GM12801 (cell line): ENCODE measurements around the gene CYP3A5.

Experiments used
- TF ChIP-seq, protein P1 (sequence below): IDR thresholded peaks from one replicate; pipeline ENCODE4 v1.5.1; 2011; ENCODE audit warnings: control low read depth; ENCODE audit not compliant: insufficient read length; ENCODE audit errors: extremely low read depth

The CYP3A5 gene

DNA sequence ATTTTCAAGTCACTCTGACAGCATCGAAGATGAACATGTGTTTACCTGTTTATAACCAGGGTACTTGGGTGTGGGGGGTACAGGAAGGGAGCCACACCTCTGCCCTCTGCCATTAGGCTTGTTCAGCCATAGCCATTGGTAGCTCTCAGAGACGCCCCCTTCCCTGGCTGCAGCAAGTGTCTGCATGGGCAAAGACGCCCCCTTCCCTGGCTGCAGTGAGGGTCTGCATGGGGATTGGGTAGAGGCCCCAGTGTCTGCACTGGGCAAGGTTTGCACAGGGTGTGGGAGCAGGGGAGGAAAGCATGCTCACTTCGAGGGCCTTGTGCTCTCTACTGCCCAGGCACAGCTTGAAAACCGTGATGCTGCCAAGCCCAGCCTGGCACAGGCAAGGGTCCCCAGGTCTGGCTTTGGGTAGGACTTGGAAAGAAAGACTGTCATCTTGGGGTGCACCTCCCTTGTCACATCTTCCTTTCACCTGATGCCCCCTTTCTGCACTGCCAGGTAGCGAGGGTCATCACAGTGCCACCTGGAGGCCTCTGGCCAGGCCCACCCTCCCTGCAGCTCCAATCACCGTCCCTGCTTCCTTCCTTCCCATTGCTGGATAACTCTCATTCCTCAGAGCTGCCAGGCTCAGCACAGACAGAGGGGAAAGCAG, 78.0 kb downstream of the CYP3A5 start:
- TF ChIP-seq, protein P1, sequence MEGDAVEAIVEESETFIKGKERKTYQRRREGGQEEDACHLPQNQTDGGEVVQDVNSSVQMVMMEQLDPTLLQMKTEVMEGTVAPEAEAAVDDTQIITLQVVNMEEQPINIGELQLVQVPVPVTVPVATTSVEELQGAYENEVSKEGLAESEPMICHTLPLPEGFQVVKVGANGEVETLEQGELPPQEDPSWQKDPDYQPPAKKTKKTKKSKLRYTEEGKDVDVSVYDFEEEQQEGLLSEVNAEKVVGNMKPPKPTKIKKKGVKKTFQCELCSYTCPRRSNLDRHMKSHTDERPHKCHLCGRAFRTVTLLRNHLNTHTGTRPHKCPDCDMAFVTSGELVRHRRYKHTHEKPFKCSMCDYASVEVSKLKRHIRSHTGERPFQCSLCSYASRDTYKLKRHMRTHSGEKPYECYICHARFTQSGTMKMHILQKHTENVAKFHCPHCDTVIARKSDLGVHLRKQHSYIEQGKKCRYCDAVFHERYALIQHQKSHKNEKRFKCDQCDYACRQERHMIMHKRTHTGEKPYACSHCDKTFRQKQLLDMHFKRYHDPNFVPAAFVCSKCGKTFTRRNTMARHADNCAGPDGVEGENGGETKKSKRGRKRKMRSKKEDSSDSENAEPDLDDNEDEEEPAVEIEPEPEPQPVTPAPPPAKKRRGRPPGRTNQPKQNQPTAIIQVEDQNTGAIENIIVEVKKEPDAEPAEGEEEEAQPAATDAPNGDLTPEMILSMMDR: no peak

DNA sequence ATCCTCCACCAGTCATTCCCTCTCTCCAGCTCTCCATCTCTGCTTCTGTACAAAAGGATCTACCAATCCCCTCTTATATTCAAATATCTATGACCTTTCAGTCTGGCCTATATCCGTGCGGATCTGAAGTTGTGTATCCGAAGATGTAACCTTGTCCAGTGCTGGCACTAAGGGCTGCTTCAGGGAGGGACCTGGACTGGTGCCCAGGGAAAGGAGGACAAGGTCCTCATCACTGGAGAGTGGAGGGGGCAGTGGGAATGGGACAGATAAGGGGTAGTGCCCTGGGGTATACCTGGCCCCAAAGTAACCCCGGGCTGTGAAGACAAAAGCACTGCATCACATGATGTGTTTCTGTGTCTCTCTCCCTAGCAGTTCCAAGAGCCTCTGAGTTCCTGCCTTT, 80.0 kb downstream of the CYP3A5 start:
- TF ChIP-seq, protein P1: no peak
